Esophagus muscularis mucosa (tissue), 4 donors: Measurements from ENCODE around the gene FAM222B.

ENCODE experiments used
- CTCF ChIP-seq, 3 experiments: fragments of 200-600 bp in 2 of 3; fragments of 450-650 bp in 1 of 3; sonication (generic) in 2 of 3; IDR thresholded peaks; one replicate each; pipeline ENCODE4 v1.5.1; 2017 to 2019; ENCODE audit warnings: antibody characterized with exemption in 3 of 3, mild to moderate bottlenecking in 2 of 3, moderate library complexity in 1 of 3
- EP300 ChIP-seq: sonication (generic); formaldehyde crosslinking; IDR thresholded peaks from one replicate; pipeline ENCODE4 v1.6.1; 2017; ENCODE audit warnings: antibody characterized with exemption
- POLR2A ChIP-seq: fragments of 450-650 bp; IDR thresholded peaks from one replicate; pipeline ENCODE4 v1.6.1; 2017; ENCODE audit warnings: antibody characterized with exemption, moderate library complexity, mild to moderate bottlenecking, low read depth

DNA sequence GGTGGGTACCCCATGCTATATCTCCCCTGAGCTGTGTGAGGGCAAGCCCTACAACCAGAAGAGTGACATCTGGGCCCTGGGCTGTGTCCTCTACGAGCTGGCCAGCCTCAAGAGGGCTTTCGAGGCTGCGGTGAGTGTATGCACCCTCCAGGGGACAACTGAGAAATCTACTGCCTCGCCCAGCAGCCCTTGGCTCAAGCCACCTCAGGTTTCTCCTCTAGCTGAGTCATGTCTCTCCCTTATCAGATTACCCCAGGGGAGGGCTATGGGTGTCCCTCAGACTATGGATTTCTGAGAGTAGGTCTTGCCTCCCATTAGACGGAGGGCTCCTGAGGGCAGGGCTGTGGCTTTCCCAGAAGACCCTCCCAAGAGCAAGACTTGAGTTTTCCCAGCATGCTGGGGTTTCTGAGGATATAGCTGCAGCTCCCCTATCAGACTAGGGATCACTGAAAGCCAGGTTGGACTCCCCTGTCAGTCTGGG lies 107.3 kb downstream of the FAM222B start:
- TF ChIP-seq EP300 (no peak), CTCF (IDR thresholded peaks at IDR 0.05) (no peak), POLR2A (no peak)
